Stimulated activated CD4-positive, alpha-beta T cell treated with anti-CD3 and anti-CD28 coated beads, Interleukin-4, amount 100 ng/mL, for 1 hour (primary cell): ENCODE measurements around the gene ITGAD.
"Not testable (repeated sequence)": the region's sequence is repeated elsewhere in the genome, so short reads cannot be mapped to it uniquely, and the experiment has no call there.

Source experiments
- DNase-seq: peaks from one replicate; pipeline ENCODE4 v3.0.0-alpha.2; 2020

The ITGAD gene

GRCh38 chr16:31404353-31405064 lies 11.4 kb downstream of the ITGAD start:
- DNase-seq = no peak

GRCh38 chr16:31407406-31407805 lies 14.3 kb downstream of the ITGAD start:
- no peak for DNase-seq

GRCh38 chr16:31409433-31409832 lies 16.3 kb downstream of the ITGAD start:
- DNase-seq = no peak

- no peak for DNase-seq
Measured at GRCh38 chr16:31410082-31410481, 16.9 kb downstream of the ITGAD start.

- no peak for DNase-seq
Measured at GRCh38 chr16:31411024-31411844, 18.1 kb downstream of the ITGAD start.

- DNase-seq = no peak
Measured at GRCh38 chr16:31412750-31413149, 19.6 kb downstream of the ITGAD start.

GRCh38 chr16:31413381-31413780 lies 20.2 kb downstream of the ITGAD start:
- no peak for DNase-seq

GRCh38 chr16:31413943-31414342 lies 20.8 kb downstream of the ITGAD start:
- no peak for DNase-seq

- no peak for DNase-seq
Measured at GRCh38 chr16:31414706-31415105, 21.6 kb downstream of the ITGAD start.

- DNase-seq = no peak
Measured at GRCh38 chr16:31416371-31416770, 23.2 kb downstream of the ITGAD start.

GRCh38 chr16:31417036-31417435 lies 23.9 kb downstream of the ITGAD start:
- not testable (repeated sequence) for DNase-seq

GRCh38 chr16:31417916-31418315 lies 24.8 kb downstream of the ITGAD start:
- DNase-seq = no peak

- no peak for DNase-seq
Measured at GRCh38 chr16:31420037-31420436, 26.9 kb downstream of the ITGAD start.

GRCh38 chr16:31421587-31421986 lies 28.5 kb downstream of the ITGAD start:
- peak; percentile 22 for DNase-seq

GRCh38 chr16:31423241-31423640 lies 30.1 kb downstream of the ITGAD start:
- DNase-seq = no peak

GRCh38 chr16:31423801-31424200 lies 30.7 kb downstream of the ITGAD start:
- no peak for DNase-seq

- peak; percentile 75 for DNase-seq
Measured at GRCh38 chr16:31427441-31428278, 34.5 kb downstream of the ITGAD start.

GRCh38 chr16:31428279-31428597 lies 35.1 kb downstream of the ITGAD start, which contains the start of gene COX6A2:
COX6A2 (minus strand) TSS chr16:31428360; CDS start chr16:31428325, 35 bp downstream.
- DNase-seq = no peak

- no peak for DNase-seq
Measured at GRCh38 chr16:31428638-31429247, 35.6 kb downstream of the ITGAD start.

- no peak for DNase-seq
Measured at GRCh38 chr16:31429314-31429713, 36.2 kb downstream of the ITGAD start.

GRCh38 chr16:31429796-31430195 lies 36.7 kb downstream of the ITGAD start:
- no peak for DNase-seq

- no peak for DNase-seq
Measured at GRCh38 chr16:31430380-31431052, 37.4 kb downstream of the ITGAD start.
